GM18505 (cell line): ENCODE results near the gene SMC1A.
"Not testable (repeated sequence)": the region's sequence is repeated elsewhere in the genome, so short reads cannot be mapped to it uniquely, and the experiment has no call there.

Experiments
- ATAC-seq: cut with Tn5 transposase; IDR thresholded peaks from one replicate; pipeline ENCODE4 v1.9.1; 2021; ENCODE audit not compliant: unreplicated experiment
- POLR2A ChIP-seq: IDR thresholded peaks from 4 replicates; pipeline ENCODE4 v1.6.1; 2011; ENCODE audit warnings: borderline replicate concordance; ENCODE audit not compliant: insufficient read depth, insufficient read length; ENCODE audit errors: extremely low read depth

Gene SMC1A

DNA sequence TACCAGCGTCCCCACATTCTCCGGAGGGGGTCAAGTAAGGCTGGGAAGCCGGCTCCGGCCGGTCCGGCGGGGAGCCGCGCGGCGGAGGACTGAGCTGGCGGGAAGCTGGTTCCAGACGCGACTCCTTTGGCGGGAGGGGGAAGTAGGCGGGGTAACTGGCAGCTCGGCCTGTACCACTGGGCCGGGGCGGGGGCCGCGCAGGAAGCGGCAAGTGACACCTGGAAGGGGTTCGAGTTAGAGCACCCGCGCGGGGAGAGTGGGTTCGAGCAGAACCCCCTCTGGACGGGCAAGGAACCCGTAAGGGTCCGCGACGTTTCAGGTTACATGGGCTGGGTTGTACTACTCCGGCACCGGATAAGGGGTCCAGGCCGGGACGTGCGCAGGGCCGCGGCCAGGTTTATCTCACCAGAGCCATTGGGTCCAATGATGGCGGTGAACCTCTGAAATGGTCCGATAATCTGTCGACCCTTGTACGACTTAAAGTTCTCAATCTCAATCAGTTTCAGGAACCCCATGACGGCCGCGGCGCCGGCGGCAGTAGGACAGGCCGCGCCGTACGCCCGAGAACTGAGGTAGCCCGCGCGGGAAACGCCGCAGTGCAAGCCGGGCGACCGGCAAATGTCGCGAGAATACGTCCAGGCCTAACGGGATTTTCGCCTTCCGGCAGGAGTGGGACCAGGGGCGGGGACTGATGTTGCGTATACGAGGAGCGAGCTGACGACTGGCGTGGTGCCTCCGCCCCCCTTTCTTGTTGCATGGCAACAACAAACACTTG lies at the start of gene SMC1A:
TSS of gene SMC1A (minus strand) at position 569 of the 775 bp plus-strand sequence. CDS start at position 515, 54 bp downstream.
- TF ChIP-seq POLR2A, result peak; percentile 83

DNA sequence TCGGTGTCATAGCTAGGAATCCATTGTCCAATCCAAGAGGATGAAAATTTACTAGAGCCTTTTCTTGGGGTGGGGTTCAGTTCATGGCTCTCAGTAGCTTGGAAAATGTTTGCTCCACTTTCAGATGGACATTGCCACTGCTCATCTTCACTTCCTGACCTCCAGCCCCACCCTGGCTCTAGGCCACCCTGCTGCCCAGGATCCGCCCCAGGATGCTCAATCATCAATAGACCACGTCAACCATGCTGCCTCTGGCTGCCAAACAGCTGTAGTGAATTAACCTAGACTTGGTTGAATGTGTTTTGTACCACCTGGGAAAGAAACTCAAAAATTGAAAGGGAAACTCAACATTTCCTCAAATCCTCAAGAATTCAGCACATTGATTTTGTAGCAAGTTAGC lies 48.9 kb upstream of the SMC1A start:
- ATAC-seq, result no peak
- TF ChIP-seq POLR2A, result no peak

More for the DNA sequence above, at the start of gene SMC1A:
- peak; percentile 93 for ATAC-seq

DNA sequence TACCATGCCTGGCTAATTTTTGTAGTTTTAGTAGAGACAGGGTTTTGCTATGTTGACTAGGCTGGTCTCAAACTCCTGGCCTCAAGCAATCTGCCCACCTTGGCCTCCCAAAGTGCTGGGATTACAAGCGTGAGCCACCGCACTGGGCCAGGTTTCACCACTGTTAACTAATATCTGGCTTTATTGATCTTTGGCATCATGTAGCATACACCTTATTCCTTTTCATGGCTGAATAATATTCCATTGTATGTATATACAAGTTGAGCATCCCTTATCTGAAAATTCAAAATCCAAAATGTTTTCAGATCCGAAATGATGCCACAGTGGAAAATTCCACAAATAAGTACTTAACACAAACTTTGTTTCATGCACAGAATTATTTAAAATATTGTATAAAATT lies 46.2 kb upstream of the SMC1A start:
- not testable (repeated sequence) for ATAC-seq

DNA sequence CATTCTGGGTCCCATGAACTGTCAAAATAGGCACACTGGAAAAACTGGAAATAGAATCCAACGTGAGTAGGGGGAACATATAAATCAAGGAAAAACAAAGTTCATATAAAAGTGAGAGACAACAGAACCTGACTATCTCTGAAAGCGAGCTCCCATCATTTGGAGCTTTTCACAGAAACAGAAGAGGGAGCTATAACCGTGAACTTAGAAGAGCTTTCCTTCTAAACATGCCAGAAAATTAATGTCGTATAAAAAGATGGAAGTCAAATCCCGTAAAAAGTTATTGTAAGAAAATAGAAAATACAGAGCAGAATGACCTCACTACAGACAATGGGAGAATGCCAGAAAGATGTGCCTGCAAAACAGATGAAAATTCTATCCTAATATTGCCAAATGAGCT lies 35.6 kb upstream of the SMC1A start:
- ATAC-seq, result no peak
- no peak for TF ChIP-seq POLR2A

DNA sequence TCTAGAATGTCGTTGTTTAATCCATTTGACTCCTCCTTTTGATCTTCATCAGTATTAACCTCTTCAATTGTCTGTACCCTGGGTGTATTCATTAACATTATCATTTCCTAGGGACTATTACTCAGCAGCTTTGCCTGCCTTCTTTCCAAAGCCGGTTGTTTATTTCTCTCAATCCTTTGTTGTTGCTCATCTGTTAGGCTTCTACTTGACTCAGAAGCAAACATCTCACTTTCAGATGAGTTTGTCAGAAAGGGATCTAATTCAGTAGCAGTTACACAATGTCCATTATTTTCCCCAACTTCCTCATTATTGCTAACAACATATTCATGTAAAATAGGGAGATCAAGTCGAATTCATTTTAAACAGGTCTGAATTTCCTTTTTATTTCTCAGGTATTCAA lies 33.8 kb upstream of the SMC1A start:
- TF ChIP-seq POLR2A, result no peak
- no peak for ATAC-seq

DNA sequence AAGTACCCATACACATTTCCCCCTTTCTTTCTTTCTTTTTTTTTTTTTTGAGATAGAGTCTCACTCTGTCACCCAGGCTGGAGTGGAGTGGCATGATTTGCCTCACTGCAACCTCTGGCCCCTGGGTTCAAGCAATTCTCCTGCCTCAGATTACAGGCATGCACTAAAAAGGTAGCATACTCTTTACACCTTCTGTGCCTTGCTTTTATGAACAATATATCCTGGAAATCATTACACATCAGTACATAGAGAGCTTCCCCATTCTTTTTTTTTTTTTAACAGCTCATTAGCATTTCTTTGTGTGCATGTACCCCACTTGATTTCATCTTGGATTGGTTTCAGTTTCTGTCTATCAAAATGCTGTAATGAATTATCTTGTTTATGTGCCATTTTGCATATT lies 30.4 kb upstream of the SMC1A start:
- no peak for TF ChIP-seq POLR2A
- no peak for ATAC-seq

DNA sequence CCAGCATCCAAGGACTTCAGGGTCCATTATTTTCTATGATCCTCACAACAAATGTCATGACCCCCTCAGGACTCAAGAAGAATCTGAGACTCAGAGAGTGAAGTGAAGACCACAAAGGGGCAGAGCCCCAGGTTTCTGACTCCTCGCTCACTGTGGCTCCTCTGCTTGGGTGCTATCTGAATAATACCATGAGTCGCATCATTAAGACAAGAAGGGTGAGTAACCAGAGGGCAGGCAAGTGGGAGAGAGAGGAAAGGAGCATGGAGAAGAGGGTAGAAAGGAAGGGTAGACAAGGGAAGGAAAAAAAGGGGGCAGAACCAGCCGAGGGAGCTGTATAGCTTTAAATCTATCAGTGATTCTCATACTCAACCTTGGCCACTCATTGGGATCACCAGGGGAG lies 27.2 kb upstream of the SMC1A start:
- no peak for TF ChIP-seq POLR2A
- no peak for ATAC-seq

DNA sequence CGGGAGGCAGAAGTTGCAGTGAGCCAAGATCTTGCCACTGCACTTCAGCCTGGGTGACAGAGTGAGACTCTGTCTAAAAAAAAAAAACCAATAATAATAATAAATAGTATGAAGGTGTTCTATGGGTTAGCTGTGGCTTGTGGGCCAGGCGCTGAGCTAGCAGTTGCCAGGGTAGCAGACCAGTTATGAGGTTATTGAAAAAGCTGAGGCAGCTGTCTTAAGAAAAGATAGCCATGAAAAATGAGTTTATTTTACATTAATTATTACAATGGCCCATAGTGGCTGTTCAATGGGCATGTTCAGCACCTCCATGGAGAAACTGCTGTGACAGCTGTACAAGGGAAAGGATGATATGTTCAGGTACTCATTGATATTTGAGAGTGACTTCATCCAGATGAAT lies 25.0 kb upstream of the SMC1A start:
- no peak for ATAC-seq
- TF ChIP-seq POLR2A, result no peak

DNA sequence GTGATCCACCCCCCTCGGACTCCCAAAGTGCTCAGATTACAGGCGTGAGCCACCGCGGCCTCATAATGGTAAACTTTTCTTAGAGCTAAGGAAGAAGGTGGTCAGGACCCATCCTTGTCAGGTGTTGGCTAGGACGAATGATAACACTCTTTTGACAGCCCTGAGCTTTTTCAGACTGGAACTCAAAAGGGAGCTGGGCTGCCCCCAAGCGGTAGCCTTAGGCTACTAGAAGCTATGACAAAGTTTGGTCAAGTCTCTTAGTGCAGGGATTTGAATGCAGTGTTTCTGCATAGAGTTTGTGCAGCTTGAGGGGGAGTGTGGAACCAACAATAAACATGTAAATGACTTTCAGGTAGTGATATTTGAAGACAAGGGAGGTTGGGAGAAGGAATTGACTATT lies 23.5 kb upstream of the SMC1A start:
- no peak for ATAC-seq
- no peak for TF ChIP-seq POLR2A

DNA sequence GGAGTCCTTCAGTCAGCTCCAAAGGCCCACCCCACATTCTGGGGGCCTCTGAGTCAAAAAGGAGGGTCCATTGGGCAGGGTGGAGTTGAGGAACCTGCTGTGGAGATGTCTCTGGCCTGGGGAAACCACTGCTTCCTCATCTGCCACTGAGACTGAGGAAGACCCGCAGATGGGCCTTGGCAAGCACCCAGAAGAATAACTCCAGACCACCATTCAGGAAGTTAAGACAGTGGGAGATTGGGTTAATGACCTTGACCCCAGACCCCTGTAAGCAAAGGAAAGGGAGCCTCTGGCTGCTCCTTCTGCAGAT lies 19.8 kb upstream of the SMC1A start:
- no peak for TF ChIP-seq POLR2A
- no peak for ATAC-seq

DNA sequence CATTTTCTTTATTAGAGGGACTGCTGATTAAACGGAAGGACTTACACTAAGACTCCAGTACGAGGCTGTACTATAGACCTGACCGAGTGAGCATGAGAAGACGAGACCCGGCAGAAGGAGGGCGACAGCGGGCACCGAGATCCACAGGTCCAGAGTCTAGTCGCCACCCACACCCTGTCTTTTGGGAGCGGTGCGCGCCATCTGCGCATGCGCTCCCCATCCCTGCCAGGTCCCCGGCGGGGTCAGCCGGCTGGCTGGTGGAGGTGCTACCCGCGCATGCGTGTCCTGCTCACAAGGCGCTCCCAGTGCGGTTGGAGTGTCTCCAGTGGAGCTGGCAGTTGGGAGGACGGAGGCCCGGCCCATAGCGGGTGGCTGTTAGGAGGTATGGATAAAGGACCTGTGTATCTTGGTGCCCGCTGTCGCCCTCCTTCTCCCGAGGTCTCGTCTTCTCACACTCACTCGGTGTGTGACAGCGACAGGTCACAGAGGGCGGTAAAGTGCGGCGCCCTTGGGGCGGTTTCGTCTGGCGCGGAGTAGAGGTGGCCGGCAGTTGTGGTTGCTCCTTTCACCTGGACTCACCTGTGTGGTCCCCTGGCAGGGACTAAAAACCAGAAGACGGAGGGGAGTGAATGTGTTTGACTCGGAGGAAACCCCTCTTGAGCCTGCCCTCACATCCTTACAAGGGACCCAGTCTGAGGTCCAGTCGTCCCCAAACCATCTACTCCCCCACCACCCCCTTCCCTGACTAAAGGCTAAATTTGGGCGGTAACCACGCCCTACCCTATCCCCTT lies 19.3 kb upstream of the SMC1A start:
- TF ChIP-seq POLR2A, result peak; percentile 29
- ATAC-seq, result peak; percentile 48

DNA sequence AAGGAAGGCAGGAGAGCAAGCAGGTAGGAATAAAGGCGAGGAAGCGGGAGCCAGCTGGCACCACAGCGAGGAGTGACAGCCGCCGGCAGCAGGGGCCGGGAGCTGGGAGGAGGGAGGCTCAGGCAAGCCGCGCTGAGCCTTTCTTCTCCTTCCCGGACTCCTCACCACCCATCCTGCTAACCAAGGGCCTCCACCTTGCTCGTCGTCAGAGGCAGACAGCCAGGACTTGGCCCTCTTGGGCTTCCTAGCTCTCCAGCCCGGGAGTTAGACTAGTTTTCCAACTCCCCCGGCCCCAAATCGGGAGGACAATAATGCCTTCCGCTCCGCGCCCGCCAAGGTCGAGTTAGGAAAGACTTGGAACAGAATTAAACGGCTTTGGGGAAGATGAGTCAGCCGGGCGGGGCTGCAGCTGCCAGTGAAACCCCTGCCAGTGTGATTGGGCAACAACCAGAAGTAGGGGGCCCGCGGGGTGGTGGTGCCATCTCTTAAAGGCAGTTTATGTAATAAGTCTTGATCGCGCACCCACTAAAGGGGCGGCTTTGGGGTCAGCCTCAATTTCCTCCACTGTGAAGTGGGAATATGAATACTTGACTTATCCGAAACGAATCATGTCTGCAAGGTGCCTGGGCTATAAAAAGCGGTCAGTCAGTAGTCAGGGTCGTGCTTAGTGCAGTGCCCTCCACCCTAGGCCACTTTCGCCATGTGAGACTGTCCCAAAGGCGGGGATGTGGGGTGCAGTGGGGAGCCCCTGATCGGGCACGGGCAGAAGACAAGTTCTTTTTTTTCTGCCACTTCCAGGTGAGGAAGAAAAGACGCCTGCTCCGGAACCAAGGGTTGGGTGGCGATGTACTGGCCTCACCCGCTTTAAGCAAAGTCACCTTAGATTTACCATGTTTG lies 18.4 kb upstream of the SMC1A start:
- TF ChIP-seq POLR2A, result no peak
- no peak for ATAC-seq

DNA sequence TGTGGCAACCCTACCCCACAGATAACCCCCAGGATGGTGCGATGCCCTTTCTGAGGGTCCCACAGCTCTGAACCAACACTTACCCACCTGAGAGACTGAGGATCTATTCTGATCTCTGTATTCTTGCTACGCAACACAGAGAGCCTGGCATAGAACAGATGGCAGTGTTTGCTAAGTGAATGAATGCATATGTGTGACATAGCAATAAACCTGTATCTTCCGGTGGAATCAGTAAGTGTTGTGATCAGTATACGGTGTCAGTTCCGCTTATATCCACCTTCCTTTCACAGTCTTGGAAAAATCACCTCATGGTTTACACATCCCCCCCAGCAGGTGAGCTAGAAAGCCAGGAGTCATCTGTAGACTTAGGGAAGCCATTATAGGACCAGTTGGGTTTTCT lies 17.6 kb upstream of the SMC1A start:
- ATAC-seq, result no peak
- TF ChIP-seq POLR2A, result no peak
